ENCODE results near the gene TTLL11. TPM values are rescaled to one million over a fixed set of nuclear protein-coding genes. Genes with fewer than 3 reads are reported as not detected.

The TTLL11 gene
- total and polyA plus RNA-seq, 8 donors = 3.4 to 7.5 (median 5.5) TPM

DNA sequence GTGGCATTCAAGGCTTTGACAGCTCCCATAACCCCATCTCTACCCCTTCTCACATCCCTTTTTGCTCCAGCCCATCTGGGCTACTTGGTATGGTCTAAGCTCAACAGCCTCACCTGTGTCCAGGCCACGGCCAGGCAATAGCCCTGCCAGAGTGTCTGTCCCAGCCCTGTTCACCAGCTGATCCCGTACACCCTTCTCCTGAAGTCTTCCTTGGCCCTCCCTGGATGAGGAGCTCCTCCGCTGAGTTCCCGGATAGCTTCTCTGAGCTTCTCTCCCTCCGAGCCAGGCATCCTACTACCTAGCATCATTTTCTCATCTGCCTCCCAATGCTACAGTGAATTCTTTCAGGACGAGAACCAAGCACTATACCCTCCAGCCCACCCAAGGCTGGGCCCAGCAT lies 233.5 kb downstream of the TTLL11 start:
- no peak for FAIRE-seq
- no peak overlapping the region for H3K27ac ChIP-seq
- H3K4me1 ChIP-seq = no peaks in the 10 kb centered on the region
- H3K4me3 ChIP-seq = no peak overlapping the region
- no peak for ATAC-seq
- intact Hi-C loops (cut with DNase I) = no loop called here
- H3K9me3 ChIP-seq = no peaks in the 10 kb centered on the region
- H3K36me3 ChIP-seq = no peaks in the 10 kb centered on the region
- DNase-seq = no peak
- 86 to 98% methylated on average over 6 of the region's 6 CpGs for WGBS, 2 donors
- H3K27me3 ChIP-seq = no peaks in the 10 kb centered on the region
- TF ChIP-seq, protein P1, sequence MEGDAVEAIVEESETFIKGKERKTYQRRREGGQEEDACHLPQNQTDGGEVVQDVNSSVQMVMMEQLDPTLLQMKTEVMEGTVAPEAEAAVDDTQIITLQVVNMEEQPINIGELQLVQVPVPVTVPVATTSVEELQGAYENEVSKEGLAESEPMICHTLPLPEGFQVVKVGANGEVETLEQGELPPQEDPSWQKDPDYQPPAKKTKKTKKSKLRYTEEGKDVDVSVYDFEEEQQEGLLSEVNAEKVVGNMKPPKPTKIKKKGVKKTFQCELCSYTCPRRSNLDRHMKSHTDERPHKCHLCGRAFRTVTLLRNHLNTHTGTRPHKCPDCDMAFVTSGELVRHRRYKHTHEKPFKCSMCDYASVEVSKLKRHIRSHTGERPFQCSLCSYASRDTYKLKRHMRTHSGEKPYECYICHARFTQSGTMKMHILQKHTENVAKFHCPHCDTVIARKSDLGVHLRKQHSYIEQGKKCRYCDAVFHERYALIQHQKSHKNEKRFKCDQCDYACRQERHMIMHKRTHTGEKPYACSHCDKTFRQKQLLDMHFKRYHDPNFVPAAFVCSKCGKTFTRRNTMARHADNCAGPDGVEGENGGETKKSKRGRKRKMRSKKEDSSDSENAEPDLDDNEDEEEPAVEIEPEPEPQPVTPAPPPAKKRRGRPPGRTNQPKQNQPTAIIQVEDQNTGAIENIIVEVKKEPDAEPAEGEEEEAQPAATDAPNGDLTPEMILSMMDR (IDR thresholded peaks at IDR 0.05) = no peak

GRCh38 chr9:121858788-121859187 lies 234.3 kb downstream of the TTLL11 start:
- DNase-seq = no peak
- no peaks in the 10 kb centered on the region for H3K9me3 ChIP-seq
- TF ChIP-seq, protein P1 (IDR thresholded peaks at IDR 0.05) = no peak
- H3K4me3 ChIP-seq = no peak overlapping the region
- intact Hi-C loops (cut with DNase I) = no loop called here
- FAIRE-seq = no peak
- H3K36me3 ChIP-seq = no peaks in the 10 kb centered on the region
- WGBS, 2 donors = 93% methylated on average over 8 of the region's 8 CpGs
- no peak for ATAC-seq
- H3K27ac ChIP-seq = no peak overlapping the region
- no peaks in the 10 kb centered on the region for H3K27me3 ChIP-seq
- H3K4me1 ChIP-seq = no peaks in the 10 kb centered on the region

GRCh38 chr9:121857928-121858327 lies 235.2 kb downstream of the TTLL11 start:
- DNase-seq (no peak), ATAC-seq (no peak), FAIRE-seq (no peak)
- H3K27ac ChIP-seq = no peak overlapping the region
- intact Hi-C loops (cut with DNase I) = no loop called here
- no peak overlapping the region for H3K4me3 ChIP-seq
- WGBS, 2 donors = 80 to 84% methylated on average over 9 of the region's 9 CpGs
- no peaks in the 10 kb centered on the region for H3K27me3 ChIP-seq
- H3K4me1 ChIP-seq = no peaks in the 10 kb centered on the region
- TF ChIP-seq, protein P1 (IDR thresholded peaks at IDR 0.05) = no peak
- no peaks in the 10 kb centered on the region for H3K9me3 ChIP-seq
- no peaks in the 10 kb centered on the region for H3K36me3 ChIP-seq

DNA sequence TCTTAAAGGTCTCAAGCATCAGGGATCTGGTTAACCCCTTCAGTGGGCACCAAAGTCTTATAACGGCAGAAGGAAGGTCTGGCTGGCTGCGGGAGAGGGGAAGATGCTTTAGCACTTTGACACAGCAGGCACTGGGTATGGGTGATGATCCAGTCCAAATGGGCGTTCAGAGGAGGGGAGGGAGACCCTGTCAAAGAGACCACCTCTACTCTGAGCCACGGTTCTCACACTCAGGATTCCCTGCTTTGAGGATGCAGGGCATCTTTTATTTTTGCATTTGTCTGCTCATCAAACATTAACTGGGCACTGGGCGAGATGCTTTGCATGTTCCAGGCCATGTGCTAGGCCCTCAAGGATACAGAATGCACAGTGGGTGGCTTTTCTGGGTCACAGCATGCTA lies 237.6 kb downstream of the TTLL11 start:
- WGBS, 2 donors = 79 to 90% methylated on average over 5 of the region's 5 CpGs
- intact Hi-C loops (cut with DNase I) = no loop called here
- no peaks in the 10 kb centered on the region for H3K4me1 ChIP-seq
- no peak overlapping the region for H3K27ac ChIP-seq
- H3K27me3 ChIP-seq = no peaks in the 10 kb centered on the region
- no peaks in the 10 kb centered on the region for H3K9me3 ChIP-seq
- TF ChIP-seq, protein P1 (IDR thresholded peaks at IDR 0.05) = no peak
- no peak overlapping the region for H3K4me3 ChIP-seq
- H3K36me3 ChIP-seq = no peaks in the 10 kb centered on the region
- DNase-seq = no peak
- no peak for ATAC-seq
- FAIRE-seq = no peak

DNA sequence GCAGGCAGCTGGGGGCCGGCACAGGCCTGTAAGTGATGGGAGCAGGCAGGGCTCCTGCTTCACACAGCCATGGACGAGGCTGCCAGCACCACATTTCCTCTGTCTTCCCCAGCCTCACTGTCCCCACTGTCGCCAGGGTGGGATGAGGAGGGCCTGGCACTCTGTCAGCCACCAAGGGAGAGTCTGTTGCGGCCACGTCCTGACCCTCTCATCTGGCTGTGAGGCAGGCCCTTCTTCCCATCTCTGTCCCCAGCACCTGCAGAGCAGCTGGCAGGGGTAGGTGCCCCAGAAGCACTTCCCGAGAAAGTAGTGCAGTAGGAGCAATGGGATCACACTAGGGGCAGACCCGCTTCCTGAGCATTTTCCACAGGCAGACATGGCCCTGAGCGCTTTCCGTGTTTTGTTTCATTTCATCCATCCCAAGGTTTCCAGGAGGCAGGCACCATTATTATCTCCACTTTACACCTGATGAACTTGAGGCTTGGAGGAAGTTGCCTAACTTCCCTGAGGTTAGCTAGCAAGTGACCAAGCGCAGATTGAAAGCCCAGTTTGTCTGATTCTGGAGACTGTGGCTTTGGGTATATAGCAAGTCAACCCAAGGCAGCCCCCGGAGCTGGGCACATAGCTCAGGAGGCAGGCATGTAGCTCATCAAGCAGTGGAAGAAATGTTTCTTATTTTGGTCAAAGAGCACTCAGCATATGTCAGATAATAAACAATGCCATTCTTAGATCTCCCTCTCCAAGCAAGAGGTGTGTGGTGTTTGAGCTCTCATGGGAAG lies 239.3 kb downstream of the TTLL11 start:
- H3K4me3 ChIP-seq = no peak overlapping the region
- H3K9me3 ChIP-seq = no peaks in the 10 kb centered on the region
- ATAC-seq (no peak), FAIRE-seq (no peak), DNase-seq (no peak)
- intact Hi-C loops (cut with DNase I) = no loop called here
- 96% methylated on average over 11 of the region's 11 CpGs for WGBS, 2 donors
- H3K4me1 ChIP-seq = no peaks in the 10 kb centered on the region
- H3K27me3 ChIP-seq = no peaks in the 10 kb centered on the region
- H3K36me3 ChIP-seq = no peaks in the 10 kb centered on the region
- H3K27ac ChIP-seq = no peak overlapping the region
- TF ChIP-seq, protein P1 (IDR thresholded peaks at IDR 0.05) = no peak

Measured in pancreas (tissue), 10 donors.